ENCODE data around the gene GLT1D1. TPM values are rescaled to one million over a fixed set of nuclear protein-coding genes. Genes with fewer than 3 reads are reported as not detected.
"Not testable (repeated sequence)": the region's sequence is repeated elsewhere in the genome, so short reads cannot be mapped to it uniquely, and the experiment has no call there.

Gene GLT1D1
- total RNA-seq, 1 donor from 2014 or later: 6.5 TPM

GRCh38 chr12:128843538-128843937 lies 9.7 kb upstream of the GLT1D1 start:
- Mint-ChIP-seq H3K27ac (no peak overlapping the region), H3K9me3 (ENCODE audit: low read depth) (no peaks in the 10 kb centered on the region), H3K4me3 (ENCODE audit: low read depth) (no peak overlapping the region), H3K27me3 (peaks cover 2% of the 10 kb centered on the region), H3K36me3 (ENCODE audit: insufficient read depth) (no peaks in the 10 kb centered on the region), H3K4me1 (ENCODE audit: low read depth) (no peaks in the 10 kb centered on the region)
- no peak for TF ChIP-seq CTCF (IDR thresholded peaks at IDR 0.05; ENCODE audit: unreplicated experiment)
- no peak for DNase-seq (ENCODE audit: low spot score, unreplicated experiment)

GRCh38 chr12:128844031-128844635 lies 9.1 kb upstream of the GLT1D1 start:
- TF ChIP-seq CTCF (IDR thresholded peaks at IDR 0.05; ENCODE audit: unreplicated experiment): peak; percentile 42
- no peaks in the 10 kb centered on the region for H3K9me3 Mint-ChIP-seq (ENCODE audit: low read depth)
- no peak overlapping the region for H3K4me3 Mint-ChIP-seq (ENCODE audit: low read depth)
- H3K27me3 Mint-ChIP-seq: peaks cover 3% of the 10 kb centered on the region
- H3K36me3 Mint-ChIP-seq (ENCODE audit: insufficient read depth): no peaks in the 10 kb centered on the region
- no peak for DNase-seq (ENCODE audit: low spot score, unreplicated experiment)
- H3K27ac Mint-ChIP-seq: no peak overlapping the region
- H3K4me1 Mint-ChIP-seq (ENCODE audit: low read depth): no peaks in the 10 kb centered on the region

GRCh38 chr12:128846671-128847070 lies 6.6 kb upstream of the GLT1D1 start:
- not testable (repeated sequence) for H3K27ac Mint-ChIP-seq; H3K4me1 Mint-ChIP-seq (ENCODE audit: low read depth)

GRCh38 chr12:128848371-128848770 lies 4.9 kb upstream of the GLT1D1 start:
- no peaks in the 10 kb centered on the region for H3K4me1 Mint-ChIP-seq (ENCODE audit: low read depth)
- no peak for TF ChIP-seq CTCF (IDR thresholded peaks at IDR 0.05; ENCODE audit: unreplicated experiment)
- peaks cover 16% of the 10 kb centered on the region for H3K27me3 Mint-ChIP-seq
- DNase-seq (ENCODE audit: low spot score, unreplicated experiment): no peak
- H3K36me3 Mint-ChIP-seq (ENCODE audit: insufficient read depth): no peaks in the 10 kb centered on the region
- H3K27ac Mint-ChIP-seq: no peak overlapping the region
- H3K4me3 Mint-ChIP-seq (ENCODE audit: low read depth): no peak overlapping the region
- no peaks in the 10 kb centered on the region for H3K9me3 Mint-ChIP-seq (ENCODE audit: low read depth)

More at GRCh38 chr12:128846671-128847070, 6.6 kb upstream of the GLT1D1 start:
- not testable (repeated sequence) for H3K27me3 Mint-ChIP-seq; H3K4me3 Mint-ChIP-seq (ENCODE audit: low read depth); H3K9me3 Mint-ChIP-seq (ENCODE audit: low read depth); H3K36me3 Mint-ChIP-seq (ENCODE audit: insufficient read depth); DNase-seq (ENCODE audit: low spot score, unreplicated experiment)

GRCh38 chr12:128849806-128850205 lies 3.5 kb upstream of the GLT1D1 start:
- peaks cover 24% of the 10 kb centered on the region for H3K27me3 Mint-ChIP-seq
- DNase-seq (ENCODE audit: low spot score, unreplicated experiment); H3K36me3 Mint-ChIP-seq (ENCODE audit: insufficient read depth); H3K4me1 Mint-ChIP-seq (ENCODE audit: low read depth); H3K4me3 Mint-ChIP-seq (ENCODE audit: low read depth); H3K9me3 Mint-ChIP-seq (ENCODE audit: low read depth); H3K27ac Mint-ChIP-seq: not testable (repeated sequence)

GRCh38 chr12:128850400-128850799 lies 2.9 kb upstream of the GLT1D1 start:
- Mint-ChIP-seq H3K36me3 (ENCODE audit: insufficient read depth) (no peaks in the 10 kb centered on the region), H3K27ac (no peak overlapping the region), H3K4me1 (ENCODE audit: low read depth) (no peaks in the 10 kb centered on the region), H3K27me3 (peaks cover 25% of the 10 kb centered on the region), H3K4me3 (ENCODE audit: low read depth) (no peak overlapping the region), H3K9me3 (ENCODE audit: low read depth) (no peaks in the 10 kb centered on the region)
- no peak for TF ChIP-seq CTCF (IDR thresholded peaks at IDR 0.05; ENCODE audit: unreplicated experiment)
- DNase-seq (ENCODE audit: low spot score, unreplicated experiment): no peak

GRCh38 chr12:128851429-128851828 lies 1.8 kb upstream of the GLT1D1 start:
- not testable (repeated sequence) for H3K4me3 Mint-ChIP-seq (ENCODE audit: low read depth); H3K9me3 Mint-ChIP-seq (ENCODE audit: low read depth); H3K36me3 Mint-ChIP-seq (ENCODE audit: insufficient read depth); DNase-seq (ENCODE audit: low spot score, unreplicated experiment); H3K4me1 Mint-ChIP-seq (ENCODE audit: low read depth); H3K27ac Mint-ChIP-seq
- H3K27me3 Mint-ChIP-seq: peaks cover 30% of the 10 kb centered on the region

Measured in progenitor cell of endocrine pancreas (in vitro differentiated cells).